ENCODE data around the gene CACNB4. TPM values are rescaled to one million over a fixed set of nuclear protein-coding genes. Genes with fewer than 3 reads are reported as not detected.

CACNB4 gene
- total and polyA plus RNA-seq, 2 of the 4 experiments (the other 2 are of a cell fraction) = 0.12 to 0.36 TPM

- Histone ChIP-seq H3K9me1 (ENCODE audit: insufficient read depth, low read length) (no peaks in the 10 kb centered on the region), H2BK5ac (ENCODE audit: low read depth, low read length, poor library complexity, severe bottlenecking) (no peak overlapping the region), H4K91ac (ENCODE audit: insufficient read depth, low read depth, low read length) (no peak overlapping the region), H3K23ac (ENCODE audit: low read depth, low read length) (no peak overlapping the region), H3K4me2 (ENCODE audit: low read depth, low read length) (no peak overlapping the region), H3K79me1 (ENCODE audit: low read depth in 1 of 2, low read length in 2 of 2) (no peaks in the 10 kb centered on the region), H3K4me1 (ENCODE audit: control insufficient read depth, insufficient read depth, low read length) (no peaks in the 10 kb centered on the region), H3K56ac (ENCODE audit: extremely low read depth, insufficient read depth, low read length) (no peak overlapping the region), H3K9ac (ENCODE audit: low read depth, low read length) (no peak overlapping the region), H3K4ac (ENCODE audit: low read depth, low read length) (no peak overlapping the region), H3K27me3 (ENCODE audit: control insufficient read depth, insufficient read depth, low read length) (no peaks in the 10 kb centered on the region; the same call in none of the 2 replicates), H3K9me3 (ENCODE audit: control insufficient read depth, insufficient read depth, low read length) (no peaks in the 10 kb centered on the region), H3K14ac (replicated peaks; ENCODE audit: low read depth, low read length) (no peak overlapping the region), H2BK15ac (ENCODE audit: low read depth, low read length) (no peak overlapping the region), H3K36me3 (ENCODE audit: control insufficient read depth, insufficient read depth, low read length) (no peaks in the 10 kb centered on the region), H4K8ac (ENCODE audit: low read depth in 2 of 2, low read length in 2 of 2) (no peak overlapping the region), H2BK20ac (ENCODE audit: low read depth, low read length) (no peak overlapping the region), H2AK9ac (replicated peaks; ENCODE audit: low read depth, low read length, poor library complexity) (no peak overlapping the region), H4K20me1 (ENCODE audit: insufficient read depth, low read length) (no peaks in the 10 kb centered on the region), H3K18ac (ENCODE audit: low read depth, low read length) (no peak overlapping the region), H2AK5ac (ENCODE audit: low read depth, low read length) (no peak overlapping the region), H2BK120ac (ENCODE audit: low read depth, low read length) (no peak overlapping the region), H4K5ac (ENCODE audit: low read depth, low read length) (no peak overlapping the region), H3K4me3 (ENCODE audit: insufficient read depth, low read depth, low read length) (no peak overlapping the region), H3K27ac (ENCODE audit: insufficient read depth, low read length) (no peak overlapping the region), H2AFZ (replicated peaks; ENCODE audit: low read length, poor library complexity) (no peak overlapping the region)
- DNase-seq (no peak), ATAC-seq (ENCODE audit: low read depth) (no peak)
- ChIA-PET POLR2A (ENCODE audit: unreplicated experiment) (no interaction called here), CTCF (no interaction called here)
- no CpG with 5 or more reads among the region's 4 CpGs for WGBS, 2 experiments (ENCODE audit: extremely low coverage in 2 of 2, insufficient read length in 1 of 2)
- intact Hi-C loops (cut with micrococcal nuclease) = no loop called here
- TF ChIP-seq ELK1 (IDR thresholded peaks at IDR 0.05; ENCODE audit: borderline replicate concordance, low read depth, low read length) (no peak), CEBPB (IDR thresholded peaks at IDR 0.05; ENCODE audit: low read depth, low read length) (no peak), BHLHE40 (IDR thresholded peaks at IDR 0.05; ENCODE audit: low read depth, low read length) (no peak), MAZ (IDR thresholded peaks at IDR 0.05; ENCODE audit: borderline replicate concordance, low read depth, low read length) (no peak), RAD21 (IDR thresholded peaks at IDR 0.05; ENCODE audit: low read length) (no peak)
- BruUV-seq (replicated peaks) = no TSS peak
- dilution Hi-C loops (cut with HindIII; ENCODE audit: low sequenced_read_pairs, unreplicated experiment) = no loop called here
- in situ Hi-C loops (cut with MboI; ENCODE audit: low sequenced_read_pairs) = no loop called here
These were observed 129.9 kb downstream of the CACNB4 start for GRCh38 chr2:151968770-151969470.
